Stimulated activated CD4-positive, alpha-beta T cell treated with anti-CD3 and anti-CD28 coated beads, Interleukin-1b, Interleukin-23, amount 100 ng/mL, for 4 hours (primary cell): Measurements from ENCODE around the gene SIRT6.
"Not testable (repeated sequence)": the region's sequence is repeated elsewhere in the genome, so short reads cannot be mapped to it uniquely, and the experiment has no call there.

ENCODE experiments used
- DNase-seq, 2 donors: peaks; one replicate each; pipeline ENCODE4 v3.0.0-alpha.2; 2020; ENCODE audit warnings: low read depth in 2 of 2

SIRT6 gene

GRCh38 chr19:4136680-4137088, 45.7 kb downstream of the SIRT6 start:
- no peak for DNase-seq

- not testable (repeated sequence) for DNase-seq
Observed at GRCh38 chr19:4135386-4135785, 47.0 kb downstream of the SIRT6 start.

GRCh38 chr19:4134351-4134750, 48.0 kb downstream of the SIRT6 start:
- no peak for DNase-seq

- DNase-seq, result no peak
Observed at GRCh38 chr19:4130744-4131438, 51.5 kb downstream of the SIRT6 start.

- DNase-seq, result not testable (repeated sequence)
Observed at GRCh38 chr19:4129050-4129449, 53.3 kb downstream of the SIRT6 start.

GRCh38 chr19:4127322-4127721, 55.0 kb downstream of the SIRT6 start:
- not testable (repeated sequence) for DNase-seq

GRCh38 chr19:4124638-4125037, 57.7 kb downstream of the SIRT6 start:
- no peak for DNase-seq
